NAMALWA (cell line): ENCODE results near the gene MYCBPAP.

ENCODE experiments used
- DNase-seq: peaks from one replicate; pipeline ENCODE4 v3.0.0-alpha.2; 2015; ENCODE audit warnings: low spot score

MYCBPAP gene

GRCh38 chr17:50538549-50539410 lies 30.5 kb downstream of the MYCBPAP start:
- no peak for DNase-seq

GRCh38 chr17:50539762-50540559 lies 31.7 kb downstream of the MYCBPAP start:
- no peak for DNase-seq

- no peak for DNase-seq
Measured at GRCh38 chr17:50540560-50541401, 32.5 kb downstream of the MYCBPAP start.

GRCh38 chr17:50541402-50541715 lies 33.1 kb downstream of the MYCBPAP start:
- DNase-seq: no peak

- DNase-seq: peak; percentile 83
Measured at GRCh38 chr17:50541716-50542688, 33.8 kb downstream of the MYCBPAP start.

- no peak for DNase-seq
Measured at GRCh38 chr17:50542795-50543774, 34.8 kb downstream of the MYCBPAP start.

GRCh38 chr17:50544516-50544915 lies 36.3 kb downstream of the MYCBPAP start:
- no peak for DNase-seq

- DNase-seq: no peak
Measured at GRCh38 chr17:50545311-50545710, 37.1 kb downstream of the MYCBPAP start.

GRCh38 chr17:50546701-50547034 lies 38.4 kb downstream of the MYCBPAP start:
- DNase-seq: no peak

- DNase-seq: peak; percentile 87
Measured at GRCh38 chr17:50547035-50547735, 38.9 kb downstream of the MYCBPAP start, which contains the start of gene SPATA20. SPATA20 (plus strand) TSS chr17:50547174; CDS start chr17:50547209, 35 bp downstream.

GRCh38 chr17:50547736-50548083 lies 39.5 kb downstream of the MYCBPAP start:
- DNase-seq: no peak

GRCh38 chr17:50548831-50549230 lies 40.6 kb downstream of the MYCBPAP start:
- no peak for DNase-seq

- DNase-seq: no peak
Measured at GRCh38 chr17:50549256-50549941, 41.2 kb downstream of the MYCBPAP start.

- DNase-seq: no peak
Measured at GRCh38 chr17:50549969-50550368, 41.7 kb downstream of the MYCBPAP start.

- peak; percentile 52 for DNase-seq
Measured at GRCh38 chr17:50550661-50551432, 42.6 kb downstream of the MYCBPAP start.

GRCh38 chr17:50551433-50551815 lies 43.2 kb downstream of the MYCBPAP start:
- no peak for DNase-seq

- DNase-seq: no peak
Measured at GRCh38 chr17:50551884-50552283, 43.6 kb downstream of the MYCBPAP start.

- DNase-seq: no peak
Measured at GRCh38 chr17:50554201-50554600, 46.0 kb downstream of the MYCBPAP start.
